ENCODE measurements around the gene RSRC2. TPM values are rescaled to one million over a fixed set of nuclear protein-coding genes. Genes with fewer than 3 reads are reported as not detected.

RSRC2 gene
- total RNA-seq, 1 experiment from 2014 or later = 64.5 TPM

DNA sequence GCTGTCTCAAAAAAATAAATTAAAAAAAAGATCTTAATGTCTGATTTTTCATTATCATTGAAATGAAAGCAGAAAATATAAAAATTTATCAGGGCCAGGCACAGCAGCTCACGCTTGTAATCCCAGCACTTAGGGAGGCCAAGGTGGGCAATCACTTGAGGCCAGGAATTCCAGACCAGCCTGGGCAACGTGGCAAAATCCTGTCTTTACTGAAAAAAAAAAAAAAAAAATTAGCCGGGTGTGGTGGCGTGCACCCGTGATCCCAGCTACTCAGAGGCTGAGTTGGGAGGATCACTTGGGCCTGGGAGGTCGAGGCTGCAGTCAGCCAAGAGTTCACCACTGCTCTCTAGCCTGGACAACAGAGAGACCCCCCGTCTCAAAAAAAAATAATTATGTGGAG, 66.7 kb downstream of the RSRC2 start:
- H3K4me2 ChIP-seq = no peak overlapping the region
- ChIA-PET CTCF (no interaction called here), POLR2A (ENCODE audit: unreplicated experiment) (no interaction called here)
- no peaks in the 10 kb centered on the region for H3K36me3 ChIP-seq (ENCODE audit: low read depth)
- BruUV-seq (replicated peaks) = no TSS peak
- H3K79me2 ChIP-seq (ENCODE audit: low read depth) = no peaks in the 10 kb centered on the region
- no peak overlapping the region for H3K27ac ChIP-seq
- no peak overlapping the region for H2AFZ ChIP-seq
- peaks cover 21% of the 10 kb centered on the region for H3F3A ChIP-seq (ENCODE audit: insufficient read depth, low read depth)
- DNase-seq = no peak
- H3K4me3 ChIP-seq = no peak overlapping the region
- no peaks in the 10 kb centered on the region for H3K9me3 ChIP-seq (ENCODE audit: insufficient read depth, low read depth)
- intact Hi-C loops (cut with micrococcal nuclease; ENCODE audit: unreplicated experiment) = no loop called here
- H3K4me1 ChIP-seq (replicated peaks; ENCODE audit: insufficient read depth) = peaks cover 20% of the 10 kb centered on the region
- no peaks in the 10 kb centered on the region for H4K20me1 ChIP-seq (ENCODE audit: insufficient read depth)
- H3K9me2 ChIP-seq (ENCODE audit: insufficient read depth) = no peaks in the 10 kb centered on the region
- no peaks in the 10 kb centered on the region for H3K27me3 ChIP-seq (ENCODE audit: insufficient read depth, low read depth)
- TF ChIP-seq, protein P1, sequence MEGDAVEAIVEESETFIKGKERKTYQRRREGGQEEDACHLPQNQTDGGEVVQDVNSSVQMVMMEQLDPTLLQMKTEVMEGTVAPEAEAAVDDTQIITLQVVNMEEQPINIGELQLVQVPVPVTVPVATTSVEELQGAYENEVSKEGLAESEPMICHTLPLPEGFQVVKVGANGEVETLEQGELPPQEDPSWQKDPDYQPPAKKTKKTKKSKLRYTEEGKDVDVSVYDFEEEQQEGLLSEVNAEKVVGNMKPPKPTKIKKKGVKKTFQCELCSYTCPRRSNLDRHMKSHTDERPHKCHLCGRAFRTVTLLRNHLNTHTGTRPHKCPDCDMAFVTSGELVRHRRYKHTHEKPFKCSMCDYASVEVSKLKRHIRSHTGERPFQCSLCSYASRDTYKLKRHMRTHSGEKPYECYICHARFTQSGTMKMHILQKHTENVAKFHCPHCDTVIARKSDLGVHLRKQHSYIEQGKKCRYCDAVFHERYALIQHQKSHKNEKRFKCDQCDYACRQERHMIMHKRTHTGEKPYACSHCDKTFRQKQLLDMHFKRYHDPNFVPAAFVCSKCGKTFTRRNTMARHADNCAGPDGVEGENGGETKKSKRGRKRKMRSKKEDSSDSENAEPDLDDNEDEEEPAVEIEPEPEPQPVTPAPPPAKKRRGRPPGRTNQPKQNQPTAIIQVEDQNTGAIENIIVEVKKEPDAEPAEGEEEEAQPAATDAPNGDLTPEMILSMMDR (conservative IDR thresholded peaks at IDR 0.05) = no peak
- TF ChIP-seq EZH2 (IDR thresholded peaks at IDR 0.05; ENCODE audit: low read depth) = no peak

DNA sequence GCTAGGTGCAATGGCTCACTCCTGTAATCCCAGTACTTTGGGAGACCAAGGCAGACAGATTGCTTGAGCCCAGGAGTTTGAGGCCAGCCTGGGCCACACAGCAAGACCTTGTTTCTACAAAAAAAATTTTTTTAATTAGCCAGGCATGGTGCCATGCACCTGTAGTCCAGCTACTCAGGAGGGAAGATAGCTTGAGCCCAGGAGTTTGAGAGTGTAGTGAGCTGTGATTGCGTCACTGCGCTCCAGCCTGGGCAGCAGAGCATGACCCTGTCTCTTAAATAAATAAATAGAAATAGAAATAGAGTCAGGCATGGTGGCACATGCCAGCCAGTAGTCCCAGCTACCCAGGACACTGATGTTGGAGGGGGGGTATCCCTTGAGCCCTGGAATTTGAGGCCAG, 67.5 kb downstream of the RSRC2 start:
- no TSS peak for BruUV-seq (replicated peaks)
- intact Hi-C loops (cut with micrococcal nuclease; ENCODE audit: unreplicated experiment) = no loop called here
- peaks cover 15% of the 10 kb centered on the region for H3K4me1 ChIP-seq (replicated peaks; ENCODE audit: insufficient read depth)
- no peaks in the 10 kb centered on the region for H3K27me3 ChIP-seq (ENCODE audit: insufficient read depth, low read depth)
- no peaks in the 10 kb centered on the region for H4K20me1 ChIP-seq (ENCODE audit: insufficient read depth)
- H3K27ac ChIP-seq = no peak overlapping the region
- ChIA-PET POLR2A (ENCODE audit: unreplicated experiment) (no interaction called here), CTCF (interaction anchor here (0.7 kb wide), 1 partner anchor 79 kb away, joined by 10 read pairs; no protein-coding TSS in a partner anchor)
- no peaks in the 10 kb centered on the region for H3K79me2 ChIP-seq (ENCODE audit: low read depth)
- no peaks in the 10 kb centered on the region for H3K9me3 ChIP-seq (ENCODE audit: insufficient read depth, low read depth)
- TF ChIP-seq EZH2 (IDR thresholded peaks at IDR 0.05; ENCODE audit: low read depth) = no peak
- TF ChIP-seq, protein P1 (conservative IDR thresholded peaks at IDR 0.05) = no peak
- no peaks in the 10 kb centered on the region for H3K9me2 ChIP-seq (ENCODE audit: insufficient read depth)
- peaks cover 19% of the 10 kb centered on the region for H3F3A ChIP-seq (ENCODE audit: insufficient read depth, low read depth)
- H2AFZ ChIP-seq = no peak overlapping the region
- H3K4me3 ChIP-seq = no peak overlapping the region
- H3K36me3 ChIP-seq (ENCODE audit: low read depth) = no peaks in the 10 kb centered on the region
- H3K4me2 ChIP-seq = no peak overlapping the region
- DNase-seq = no peak

DNA sequence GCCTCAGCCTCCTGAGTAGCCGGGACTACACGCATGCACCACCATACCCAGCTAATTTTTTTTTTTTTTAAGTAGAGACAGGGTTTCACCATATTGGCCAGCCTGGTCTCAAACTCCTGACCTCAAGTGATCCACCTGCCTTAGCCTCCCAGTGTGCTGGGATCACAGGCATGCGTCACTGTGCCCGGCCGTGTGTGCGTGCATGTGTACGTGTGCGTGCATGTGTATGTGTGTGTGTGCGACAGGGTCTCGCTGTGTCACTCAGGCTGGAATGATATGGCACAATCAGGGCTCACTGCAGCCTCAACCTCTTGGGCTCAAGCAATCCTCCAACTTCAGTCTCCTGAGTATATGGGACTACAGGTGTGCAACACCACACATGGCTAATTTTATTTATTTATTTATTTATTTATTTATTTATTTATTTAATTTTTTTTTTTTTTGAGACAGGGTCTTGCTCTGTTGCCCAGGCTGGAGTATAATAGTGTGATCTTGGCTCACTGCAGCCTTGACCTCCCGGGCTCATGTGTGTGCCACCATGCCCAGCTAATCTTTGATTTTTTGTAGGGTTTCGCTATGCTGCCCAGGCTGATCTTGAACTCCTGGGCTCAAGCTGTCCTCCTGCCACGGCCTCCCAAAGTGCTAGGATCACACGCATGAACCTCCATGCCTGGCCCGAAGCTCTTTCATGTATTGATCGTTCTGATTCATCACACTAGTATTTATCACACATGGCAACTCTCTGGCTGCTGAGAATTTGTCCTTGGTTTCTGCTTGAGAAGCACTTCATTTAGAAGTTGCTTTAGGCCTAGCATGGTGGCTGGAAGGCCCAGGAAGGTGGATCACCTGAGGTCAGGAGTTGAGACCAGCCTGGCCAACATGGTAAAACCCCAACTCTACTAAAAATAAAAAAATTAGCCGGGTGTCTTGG, 68.4 kb downstream of the RSRC2 start:
- POLR2A ChIA-PET (ENCODE audit: unreplicated experiment) = no interaction called here

More for the DNA sequence above, 68.4 kb downstream of the RSRC2 start:
- Histone ChIP-seq H2AFZ (no peak overlapping the region), H3K9me3 (ENCODE audit: insufficient read depth, low read depth) (no peaks in the 10 kb centered on the region), H3K27me3 (ENCODE audit: insufficient read depth, low read depth) (no peaks in the 10 kb centered on the region), H4K20me1 (ENCODE audit: insufficient read depth) (no peaks in the 10 kb centered on the region), H3K4me1 (replicated peaks; ENCODE audit: insufficient read depth) (peaks cover 13% of the 10 kb centered on the region), H3K79me2 (ENCODE audit: low read depth) (no peaks in the 10 kb centered on the region), H3K27ac (no peak overlapping the region), H3F3A (ENCODE audit: insufficient read depth, low read depth) (peaks cover 12% of the 10 kb centered on the region), H3K36me3 (ENCODE audit: low read depth) (no peaks in the 10 kb centered on the region), H3K4me3 (no peak overlapping the region), H3K4me2 (no peak overlapping the region), H3K9me2 (ENCODE audit: insufficient read depth) (no peaks in the 10 kb centered on the region)
- TF ChIP-seq EZH2 (IDR thresholded peaks at IDR 0.05; ENCODE audit: low read depth) = no peak
- TF ChIP-seq, protein P1 (conservative IDR thresholded peaks at IDR 0.05) = no peak
- no peak for DNase-seq
- no TSS peak for BruUV-seq (replicated peaks)
- intact Hi-C loops (cut with micrococcal nuclease; ENCODE audit: unreplicated experiment) = no loop called here
- CTCF ChIA-PET = interaction anchor here (0.7 kb wide), 1 partner anchor 78 kb away, joined by 10 read pairs; no protein-coding TSS in a partner anchor
